CD4-positive, alpha-beta memory T cell (primary cell): ENCODE results near the gene PDE4B. TPM values are rescaled to one million over a fixed set of nuclear protein-coding genes. Genes with fewer than 3 reads are reported as not detected.

Experiments
- CTCF ChIA-PET: fragments of 350-600 bp; sonication (Branson Sonifier 250); formaldehyde crosslinking; loops from one replicate; lab custom pipeline; 2021; ENCODE audit warnings: inconsistent platforms; ENCODE audit not compliant: partially characterized antibody; lab: Charles Lee
- POLR2A ChIA-PET: fragments of 350-600 bp; sonication (Branson Sonifier 250); formaldehyde crosslinking; loops from one replicate; lab custom pipeline; 2021; ENCODE audit not compliant: partially characterized antibody; lab: Charles Lee
- DNase-seq, 5 donors: peaks; one replicate each; pipeline versions ENCODE4 v3.0.0 to v3.0.0-alpha.2; 2020 to 2022; ENCODE audit warnings: mixed read lengths in 1 of 5
- H3K27ac ChIP-seq: one replicate; pipeline ENCODE4 v1.7.0; 2013; ENCODE audit warnings: low read depth, low read length
- H3K27me3 ChIP-seq: 2 replicates; pipeline ENCODE4 v1.7.0; 2013; ENCODE audit warnings: mild to moderate bottlenecking, low read length, moderate library complexity; ENCODE audit not compliant: insufficient read depth
- H3K36me3 ChIP-seq: 2 replicates; pipeline ENCODE4 v1.7.0; 2013; ENCODE audit warnings: mild to moderate bottlenecking, low read length, moderate library complexity; ENCODE audit not compliant: insufficient read depth
- H3K4me1 ChIP-seq: 2 replicates; pipeline ENCODE4 v1.7.0; 2013; ENCODE audit warnings: mild to moderate bottlenecking, low read length, moderate library complexity; ENCODE audit not compliant: insufficient read depth
- H3K4me3 ChIP-seq, 2 donors: one replicate each; pipeline ENCODE4 v1.7.0; 2013; ENCODE audit warnings: low read length in 2 of 2, mild to moderate bottlenecking in 1 of 2
- H3K9me3 ChIP-seq, 2 donors: one replicate each; pipeline ENCODE4 v1.7.0; 2013; ENCODE audit warnings: low read length in 2 of 2, control low read depth in 1 of 2; ENCODE audit not compliant: control insufficient read depth in 1 of 2
- H3K27ac Mint-ChIP-seq, 7 donors: one replicate each; pipeline ENCODE4 v1.8.0; 2020 to 2021; ENCODE audit warnings: mixed read lengths in 7 of 7, mild to moderate bottlenecking in 6 of 7, inconsistent platforms in 3 of 7, moderate library complexity in 3 of 7
- H3K27me3 Mint-ChIP-seq, 2 donors: one replicate each; pipeline ENCODE4 v1.8.0; 2020 to 2021; ENCODE audit warnings: mixed read lengths in 2 of 2
- H3K36me3 Mint-ChIP-seq, 2 donors: one replicate each; pipeline ENCODE4 v1.8.0; 2020 to 2021; ENCODE audit warnings: mixed read lengths in 2 of 2, inconsistent platforms in 1 of 2, mild to moderate bottlenecking in 1 of 2
- H3K4me1 Mint-ChIP-seq, 4 donors: one replicate each; pipeline ENCODE4 v1.8.0; 2020 to 2021; ENCODE audit warnings: mixed read lengths in 4 of 4, mild to moderate bottlenecking in 1 of 4
- H3K4me3 Mint-ChIP-seq, 8 donors: one replicate each; pipeline ENCODE4 v1.8.0; 2020 to 2021; ENCODE audit warnings: mixed read lengths in 8 of 8, mild to moderate bottlenecking in 7 of 8, moderate library complexity in 6 of 8, inconsistent platforms in 3 of 8
- H3K9me3 Mint-ChIP-seq, 8 donors: one replicate each; pipeline ENCODE4 v1.8.0; 2020 to 2021; ENCODE audit warnings: mixed read lengths in 8 of 8, mild to moderate bottlenecking in 5 of 8, inconsistent platforms in 3 of 8, moderate library complexity in 1 of 8
- intact Hi-C: fragments of 100-400 bp; cut with micrococcal nuclease; formaldehyde crosslinking; loops from one replicate; pipeline ENCODE4 v1.15.1; 2023
- polyA plus RNA-seq, 2 donors: library from polyadenylated mRNA; unstranded; fragments of 300-500 nt; fragmentation: Illumina TruSeq; gene quantifications; one replicate each; pipeline ENCODE4 v1.2.3, GENCODE V29; 2021
- total RNA-seq, 2 experiments: library from RNA; stranded (reverse); gene quantifications; one replicate each; pipeline ENCODE4 v1.2.3, GENCODE V29; 2021

PDE4B gene
- total and polyA plus RNA-seq, 4 experiments from 2014 or later, result 33.8 to 116 (median 40.7) TPM

GRCh38 chr1:65948609-65949229 is 156.0 kb downstream of the PDE4B start:
- CTCF ChIA-PET, result no interaction called here
- H3K4me1 Mint-ChIP-seq, result no peaks in the 10 kb centered on the region

GRCh38 chr1:65949230-65949626 is 156.5 kb downstream of the PDE4B start:
- H3K4me3 Mint-ChIP-seq, result no peak overlapping the region
- H3K27me3 ChIP-seq, result no peaks in the 10 kb centered on the region
- intact Hi-C loops, result no loop called here
- H3K36me3 ChIP-seq, result no peaks in the 10 kb centered on the region
- no peak overlapping the region for H3K27ac ChIP-seq
- CTCF ChIA-PET, result no interaction called here
- no peak for DNase-seq
- H3K9me3 ChIP-seq, result no peaks in the 10 kb centered on the region
- no peaks in the 10 kb centered on the region for H3K4me1 ChIP-seq
- H3K36me3 Mint-ChIP-seq, result no peaks in the 10 kb centered on the region
- no peak overlapping the region for H3K27ac Mint-ChIP-seq
- POLR2A ChIA-PET, result no interaction called here
- no peaks in the 10 kb centered on the region for H3K4me1 Mint-ChIP-seq
- H3K9me3 Mint-ChIP-seq, result no peaks in the 10 kb centered on the region
- peaks cover 2 to 8% of the 10 kb centered on the region in 2 donors for H3K27me3 Mint-ChIP-seq
- H3K4me3 ChIP-seq, result no peak overlapping the region

More at GRCh38 chr1:65948609-65949229, 156.0 kb downstream of the PDE4B start:
- Histone ChIP-seq H3K4me1 (no peaks in the 10 kb centered on the region), H3K4me3 (no peak overlapping the region), H3K27ac (no peak overlapping the region), H3K27me3 (no peaks in the 10 kb centered on the region), H3K36me3 (no peaks in the 10 kb centered on the region), H3K9me3 (no peaks in the 10 kb centered on the region)
- peaks cover 0 to 1% (median 0%) of the 10 kb centered on the region in 8 donors for H3K9me3 Mint-ChIP-seq
- no peaks in the 10 kb centered on the region for H3K36me3 Mint-ChIP-seq
- POLR2A ChIA-PET, result no interaction called here
- peaks cover 2 to 10% of the 10 kb centered on the region in 2 donors for H3K27me3 Mint-ChIP-seq
- DNase-seq, result no peak
- intact Hi-C loops, result no loop called here
- H3K27ac Mint-ChIP-seq, result no peak overlapping the region
- H3K4me3 Mint-ChIP-seq, result no peak overlapping the region

- DNase-seq, result no peak
- Mint-ChIP-seq H3K9me3 (no peaks in the 10 kb centered on the region), H3K4me3 (no peak overlapping the region), H3K36me3 (no peaks in the 10 kb centered on the region), H3K27ac (no peak overlapping the region), H3K27me3 (peaks cover 2 to 8% of the 10 kb centered on the region in 2 donors), H3K4me1 (no peaks in the 10 kb centered on the region)
- H3K27me3 ChIP-seq, result no peaks in the 10 kb centered on the region
- H3K4me1 ChIP-seq, result no peaks in the 10 kb centered on the region
- POLR2A ChIA-PET, result no interaction called here
- no peaks in the 10 kb centered on the region for H3K9me3 ChIP-seq
- CTCF ChIA-PET, result interaction anchor here (1.1 kb wide), 1 partner anchor 293 kb away, joined by 3 read pairs; no protein-coding TSS in a partner anchor
- H3K4me3 ChIP-seq, result no peak overlapping the region
- no peaks in the 10 kb centered on the region for H3K36me3 ChIP-seq
- intact Hi-C loops, result no loop called here
- no peak overlapping the region for H3K27ac ChIP-seq
Measured at GRCh38 chr1:65949933-65950332, 157.2 kb downstream of the PDE4B start.

- no peaks in the 10 kb centered on the region for H3K36me3 ChIP-seq
- Mint-ChIP-seq H3K27me3 (peaks cover 0 to 4% of the 10 kb centered on the region in 2 donors), H3K4me3 (no peak overlapping the region), H3K9me3 (no peaks in the 10 kb centered on the region), H3K27ac (no peak overlapping the region), H3K4me1 (no peaks in the 10 kb centered on the region), H3K36me3 (no peaks in the 10 kb centered on the region)
- no peak overlapping the region for H3K27ac ChIP-seq
- POLR2A ChIA-PET, result no interaction called here
- H3K9me3 ChIP-seq, result no peaks in the 10 kb centered on the region
- CTCF ChIA-PET, result interaction anchor here (2.0 to 3.2 kb wide), 2 partner anchors 290 to 494 kb away, joined by 8 to 14 read pairs; no protein-coding TSS in a partner anchor
- intact Hi-C loops, result no loop called here
- H3K27me3 ChIP-seq, result no peaks in the 10 kb centered on the region
- no peak overlapping the region for H3K4me3 ChIP-seq
- no peaks in the 10 kb centered on the region for H3K4me1 ChIP-seq
- no peak for DNase-seq
Measured at GRCh38 chr1:65952696-65953095, 160.0 kb downstream of the PDE4B start.

DNA sequence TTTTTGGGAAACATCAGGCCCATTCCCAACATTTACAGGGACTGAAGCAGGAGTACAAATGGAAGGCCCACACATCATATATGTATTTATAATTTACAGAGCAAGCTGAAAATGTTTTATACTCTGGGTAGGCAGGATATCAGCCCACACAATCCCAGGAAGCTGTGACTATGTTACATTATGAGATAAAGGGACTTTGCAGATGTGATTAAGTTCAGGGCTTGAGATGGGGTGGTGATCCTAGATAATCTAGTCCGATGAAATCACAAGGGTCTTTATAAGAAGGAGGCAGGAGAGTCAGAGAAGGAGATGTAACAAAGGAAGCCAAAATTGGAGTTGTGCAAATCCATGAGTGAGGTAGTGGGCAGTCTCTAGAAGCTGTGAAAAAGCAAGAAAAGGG is 160.5 kb downstream of the PDE4B start:
- ChIA-PET POLR2A (no interaction called here), CTCF (interaction anchor here (1.0 to 3.2 kb wide), 4 partner anchors 10 to 496 kb away, joined by 3 to 14 read pairs (median 6); no protein-coding TSS in a partner anchor)
- Histone ChIP-seq H3K4me1 (no peaks in the 10 kb centered on the region), H3K4me3 (no peak overlapping the region), H3K36me3 (no peaks in the 10 kb centered on the region), H3K27ac (no peak overlapping the region), H3K9me3 (no peaks in the 10 kb centered on the region), H3K27me3 (no peaks in the 10 kb centered on the region)
- Mint-ChIP-seq H3K36me3 (no peaks in the 10 kb centered on the region), H3K9me3 (no peaks in the 10 kb centered on the region), H3K4me3 (no peak overlapping the region), H3K4me1 (no peaks in the 10 kb centered on the region), H3K27me3 (peaks cover 0 to 4% of the 10 kb centered on the region in 2 donors), H3K27ac (no peak overlapping the region)
- intact Hi-C loops, result no loop called here
- DNase-seq, result no peak

DNA sequence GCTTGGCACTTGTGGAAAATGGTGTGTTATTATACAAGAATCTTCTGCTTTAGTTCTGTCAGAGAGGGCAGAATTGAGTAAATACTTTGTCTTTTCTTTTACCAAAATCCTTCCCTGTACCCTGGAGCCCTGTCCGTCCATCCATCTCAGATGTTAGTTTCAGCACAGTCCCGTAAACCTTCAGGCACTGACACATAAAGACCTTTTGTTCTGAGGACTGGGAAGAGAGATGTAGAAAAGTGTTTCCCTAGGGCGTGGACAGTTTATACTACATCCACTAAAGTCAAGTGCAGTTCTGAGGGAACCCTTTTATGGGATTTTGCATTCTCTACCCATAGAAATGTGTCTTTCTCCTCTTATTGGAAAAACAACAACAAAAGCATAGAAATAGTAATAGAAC is 162.4 kb downstream of the PDE4B start:
- no peak for DNase-seq
- POLR2A ChIA-PET, result no interaction called here
- CTCF ChIA-PET, result interaction anchor here (1.0 to 3.6 kb wide), 4 partner anchors 12 to 491 kb away, joined by 3 to 71 read pairs (median 36); no protein-coding TSS in a partner anchor
- Mint-ChIP-seq H3K27me3 (peaks cover 0 to 4% of the 10 kb centered on the region in 2 donors), H3K9me3 (no peaks in the 10 kb centered on the region), H3K36me3 (no peaks in the 10 kb centered on the region), H3K4me1 (no peaks in the 10 kb centered on the region), H3K27ac (no peak overlapping the region), H3K4me3 (no peak overlapping the region)
- Histone ChIP-seq H3K27ac (no peak overlapping the region), H3K36me3 (no peaks in the 10 kb centered on the region), H3K9me3 (no peaks in the 10 kb centered on the region), H3K27me3 (no peaks in the 10 kb centered on the region), H3K4me1 (no peaks in the 10 kb centered on the region), H3K4me3 (no peak overlapping the region)
- intact Hi-C loops, result no loop called here

DNA sequence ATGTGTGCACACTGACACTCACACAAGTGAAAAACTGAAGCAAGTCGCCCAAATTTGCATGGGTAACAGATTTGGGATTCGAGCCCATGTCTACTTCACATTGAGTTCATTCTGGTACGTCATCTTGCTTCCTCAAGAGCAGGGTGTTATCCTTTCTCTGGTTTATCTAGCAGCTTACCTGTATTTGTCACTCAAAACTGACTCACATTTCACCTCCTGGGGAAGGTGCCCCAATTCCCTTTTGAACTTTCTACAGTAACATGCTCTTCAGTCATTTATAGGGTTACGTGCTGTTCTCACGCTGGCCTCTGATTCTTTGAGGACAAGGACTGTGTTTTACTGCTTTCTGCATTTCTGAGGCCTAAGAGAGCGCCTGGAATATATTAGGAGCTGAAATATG is 162.8 kb downstream of the PDE4B start:
- no peaks in the 10 kb centered on the region for H3K4me1 Mint-ChIP-seq
- no peak overlapping the region for H3K27ac Mint-ChIP-seq
- no peak overlapping the region for H3K4me3 Mint-ChIP-seq
- ChIA-PET POLR2A (no interaction called here), CTCF (interaction anchor here (1.0 to 3.6 kb wide), 6 partner anchors 11 to 494 kb away, joined by 3 to 71 read pairs (median 8); no protein-coding TSS in a partner anchor)
- H3K27ac ChIP-seq, result no peak overlapping the region
- no peaks in the 10 kb centered on the region for H3K9me3 Mint-ChIP-seq
- intact Hi-C loops, result no loop called here
- H3K27me3 ChIP-seq, result no peaks in the 10 kb centered on the region
- no peaks in the 10 kb centered on the region for H3K4me1 ChIP-seq
- H3K27me3 Mint-ChIP-seq, result peaks cover 0 to 5% of the 10 kb centered on the region in 2 donors
- H3K36me3 ChIP-seq, result no peaks in the 10 kb centered on the region
- no peaks in the 10 kb centered on the region for H3K36me3 Mint-ChIP-seq
- no peak for DNase-seq
- H3K4me3 ChIP-seq, result no peak overlapping the region
- H3K9me3 ChIP-seq, result no peaks in the 10 kb centered on the region
